Heart right ventricle (tissue), 16 donors: ENCODE data around the gene DENND2A. TPM values are rescaled to one million over a fixed set of nuclear protein-coding genes. Genes with fewer than 3 reads are reported as not detected.

Experiments used
- ATAC-seq, 8 donors: fragments of 200-7000 bp; cut with Tn5 transposase; one replicate each; pipeline ENCODE4 v1.9.1; 2020; ENCODE audit warnings: mild to moderate bottlenecking in 8 of 8, moderate library complexity in 8 of 8, moderate number of reproducible peaks in 1 of 8
- DNase-seq, 2 donors: peaks; one replicate each; pipeline ENCODE4 v3.0.0-alpha.2; 2020
- H3K27ac ChIP-seq, 10 donors: fragments of 200-600 bp; sonication (generic) in 2 of 10; one replicate each; pipeline versions ENCODE4 v1.5.0 to v1.8.0; 2020 to 2022; ENCODE audit warnings: mild to moderate bottlenecking in 3 of 10
- H3K27me3 ChIP-seq, 7 donors: fragments of 200-600 bp; one replicate each; pipeline ENCODE4 v1.8.0; 2021 to 2022; ENCODE audit warnings: mild to moderate bottlenecking in 2 of 7
- H3K36me3 ChIP-seq, 9 donors: fragments of 200-600 bp; sonication (generic) in 1 of 9; one replicate each; pipeline versions ENCODE4 v1.5.0 to v1.8.0; 2020 to 2022; ENCODE audit warnings: mild to moderate bottlenecking in 2 of 9
- H3K4me1 ChIP-seq, 9 donors: fragments of 200-600 bp; sonication (generic) in 1 of 9; one replicate each; pipeline versions ENCODE4 v1.5.0 to v1.8.0; 2020 to 2022; ENCODE audit warnings: mild to moderate bottlenecking in 4 of 9
- H3K4me3 ChIP-seq, 10 donors: fragments of 200-600 bp; sonication (generic) in 2 of 10; one replicate each; pipeline versions ENCODE4 v1.5.0 to v1.8.0; 2020 to 2022; ENCODE audit warnings: mild to moderate bottlenecking in 7 of 10, moderate library complexity in 2 of 10
- H3K9me3 ChIP-seq, 11 donors: fragments of 200-600 bp in 10 of 11; sonication (generic) in 2 of 11; one replicate each; pipeline versions ENCODE4 v1.5.0 to v1.8.0; 2013 to 2022; ENCODE audit warnings: mild to moderate bottlenecking in 2 of 11, control low read depth in 1 of 11, moderate library complexity in 1 of 11
- WGBS, 2 donors: extraction: QIAGEN DNeasy Blood & Tissue Kit; methylation state at CpG; one replicate each; pipeline ENCODE4 v1.1.7; 2013; ENCODE audit warnings: inconsistent platforms in 1 of 2; 5-methylcytosine and 5-hydroxymethylcytosine counted together
- intact Hi-C, 10 donors: fragments of 100-400 bp; cut with DNase I; formaldehyde crosslinking; loops; one replicate each; pipeline versions ENCODE4 v1.11.1 to v1.14.2; 2022
- polyA plus RNA-seq, 2 donors: library from polyadenylated mRNA; stranded (reverse); fragments of 200-250 nt; gene quantifications; one replicate each; pipeline ENCODE4 v1.2.3, GENCODE V29; 2013
- total RNA-seq, 10 donors: library from RNA; stranded (reverse); fragmentation: NEBNext Ultra II Directional in 3 of 10; extraction: Animal tissue kit (Norgen Biotek cat#: 25700) in 3 of 10; gene quantifications; one replicate each; pipeline versions ENCODE4 v1.2.1 to v1.2.4, GENCODE V29; 2021 to 2023
- TF ChIP-seq, protein P1 (sequence below), 9 donors: fragments of 200-600 bp; sonication (generic) in 2 of 9; IDR thresholded peaks; one replicate each; pipeline versions ENCODE4 v1.5.0 to v1.8.0; 2021 to 2022; ENCODE audit warnings: antibody characterized with exemption in 9 of 9, mild to moderate bottlenecking in 5 of 9, moderate library complexity in 1 of 9
- donor health status: Arrhythmogenic right ventricular cardiomyopathy.
- donor health status: ischemic (EF 13 %, LVEDD 7.1; RV severe dilation, severe dysfunction).
- donor health status: healthy with polysubstance abuse.
- donor health status: DM: no; HTN: yes; CAD: no.
- donor health status: DM: no; HTN: no; CAD: no.
- donor health status: ischemic (EF 25% LVEDD 6.9; RV normal size, moderate dysfunction).
- donor health status: ischemic (EF 25% LVEDD 5.7; RV mildly dilated, moderate dysfunction).
- donor health status: healthy.
- donor health status: DM: yes; HTN: yes; CAD: no.
- donor health status: Ischemic cardiomyopathy.
- donor health status: ischemic (EF 35%, LVEDD 5.7; RV mildly dilated, moderate dysfunction).
- donor health status: nonischemic (EF 11% LVEDD 7.7; RV severe dilation, severe dysfunction).
- donor health status: DM: yes; HTN: yes; CAD: no.
- donor health status: PGD.
- donor health status: ischemic (EF 29% LVEDD 5.4; RV normal size, mild dysfunction).
- donor health status: nonischemic (EF 23%, LVEDD 6.1; RV moderate dilation, normal function).

The DENND2A gene
- total and polyA plus RNA-seq, 12 donors: 3.8 to 16.9 (median 9.8) TPM

- no peak for ATAC-seq
- H3K27ac ChIP-seq: no peak overlapping the region
- peaks cover 3 to 20% (median 9%) of the 10 kb centered on the region in 9 donors for H3K4me1 ChIP-seq
- H3K4me3 ChIP-seq: no peak overlapping the region
- TF ChIP-seq, protein P1, sequence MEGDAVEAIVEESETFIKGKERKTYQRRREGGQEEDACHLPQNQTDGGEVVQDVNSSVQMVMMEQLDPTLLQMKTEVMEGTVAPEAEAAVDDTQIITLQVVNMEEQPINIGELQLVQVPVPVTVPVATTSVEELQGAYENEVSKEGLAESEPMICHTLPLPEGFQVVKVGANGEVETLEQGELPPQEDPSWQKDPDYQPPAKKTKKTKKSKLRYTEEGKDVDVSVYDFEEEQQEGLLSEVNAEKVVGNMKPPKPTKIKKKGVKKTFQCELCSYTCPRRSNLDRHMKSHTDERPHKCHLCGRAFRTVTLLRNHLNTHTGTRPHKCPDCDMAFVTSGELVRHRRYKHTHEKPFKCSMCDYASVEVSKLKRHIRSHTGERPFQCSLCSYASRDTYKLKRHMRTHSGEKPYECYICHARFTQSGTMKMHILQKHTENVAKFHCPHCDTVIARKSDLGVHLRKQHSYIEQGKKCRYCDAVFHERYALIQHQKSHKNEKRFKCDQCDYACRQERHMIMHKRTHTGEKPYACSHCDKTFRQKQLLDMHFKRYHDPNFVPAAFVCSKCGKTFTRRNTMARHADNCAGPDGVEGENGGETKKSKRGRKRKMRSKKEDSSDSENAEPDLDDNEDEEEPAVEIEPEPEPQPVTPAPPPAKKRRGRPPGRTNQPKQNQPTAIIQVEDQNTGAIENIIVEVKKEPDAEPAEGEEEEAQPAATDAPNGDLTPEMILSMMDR (IDR thresholded peaks at IDR 0.05): no peak
- no peaks in the 10 kb centered on the region for H3K9me3 ChIP-seq
- 97 to 100% methylated on average over 1 of the region's 1 CpG for WGBS, 2 donors
- H3K36me3 ChIP-seq: peaks cover 0 to 66% (median 12%) of the 10 kb centered on the region in 9 donors
- no peaks in the 10 kb centered on the region for H3K27me3 ChIP-seq
- DNase-seq: no peak
- intact Hi-C loops: no loop called here
Measured at GRCh38 chr7:140546947-140547346, 93.7 kb downstream of the DENND2A start.

DNA sequence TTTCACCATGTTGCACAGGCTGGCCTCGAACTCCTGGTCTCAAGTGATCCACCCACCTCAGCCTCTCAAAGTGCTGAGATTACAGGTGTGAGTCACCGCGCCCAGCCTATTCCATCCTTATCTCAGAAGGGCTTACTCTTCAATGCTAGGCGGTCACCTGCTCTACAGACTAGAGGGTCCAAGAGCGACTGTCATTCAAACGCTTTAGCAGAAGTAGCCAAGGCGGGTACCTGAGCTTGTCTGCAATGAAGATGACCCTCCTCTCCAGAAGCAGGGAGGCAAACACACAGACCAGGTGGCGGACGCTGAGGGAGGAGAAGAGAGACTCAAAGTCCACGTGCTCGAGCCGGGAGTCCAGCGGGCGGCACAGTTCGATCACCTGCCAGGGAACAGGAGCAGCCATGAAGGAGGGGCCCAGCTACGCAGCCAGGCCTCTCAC lies 96.2 kb downstream of the DENND2A start:
- Histone ChIP-seq H3K36me3 (peaks cover 0 to 67% (median 12%) of the 10 kb centered on the region in 9 donors), H3K4me1 (peaks cover 12 to 33% (median 21%) of the 10 kb centered on the region in 9 donors), H3K27ac (no peak overlapping the region), H3K27me3 (no peaks in the 10 kb centered on the region), H3K4me3 (no peak overlapping the region), H3K9me3 (no peaks in the 10 kb centered on the region)
- intact Hi-C loops: loop anchor here in 2 of 10 donors (5.0 kb wide), 3 partner anchors 48 to 98 kb away; partner anchors contain the start of gene DENND2A (in 1 of the 2)
- WGBS, 2 donors: 89 to 92% methylated on average over 16 of the region's 16 CpGs
- DNase-seq (no peak), ATAC-seq (no peak)
- TF ChIP-seq, protein P1 (IDR thresholded peaks at IDR 0.05): no peak

DNA sequence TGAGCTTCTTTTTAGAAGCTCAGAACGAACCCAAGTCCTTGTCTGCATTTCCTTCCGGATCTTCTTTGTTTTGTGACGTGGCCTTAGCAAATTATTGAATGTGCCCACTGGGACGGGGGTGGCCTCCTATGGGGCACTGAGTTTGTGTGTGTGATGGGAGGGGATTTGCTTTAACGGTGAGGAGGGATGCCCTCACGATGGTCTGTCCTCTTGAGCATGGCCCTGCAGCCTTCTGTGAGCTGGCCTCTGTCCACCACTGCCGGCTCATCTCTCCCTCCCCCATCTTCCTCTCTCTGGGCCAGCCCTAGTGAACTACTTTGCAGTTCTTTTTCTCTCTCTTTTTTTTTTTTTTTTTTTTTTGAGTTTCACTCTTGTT lies 98.4 kb downstream of the DENND2A start:
- Histone ChIP-seq H3K4me1 (peaks cover 12 to 33% (median 21%) of the 10 kb centered on the region in 9 donors), H3K36me3 (peaks cover 0 to 80% (median 12%) of the 10 kb centered on the region in 9 donors), H3K27ac (peak overlapping the region; percentile 32 to 89 (median 66)), H3K9me3 (no peaks in the 10 kb centered on the region), H3K27me3 (no peaks in the 10 kb centered on the region), H3K4me3 (peak overlapping the region in 3 of 10 donors; percentile 3 to 12 (median 3))
- ATAC-seq (peak; percentile 72 to 82 (median 77)), DNase-seq (peak; percentile 50 to 52)
- TF ChIP-seq, protein P1 (IDR thresholded peaks at IDR 0.05): no peak
- intact Hi-C loops: loop anchor here in 2 of 10 donors (5.0 kb wide), 3 partner anchors 50 to 100 kb away; partner anchors contain the start of gene DENND2A (in 1 of the 2)
- 22 to 36% methylated on average over 7 of the region's 7 CpGs for WGBS, 2 donors

DNA sequence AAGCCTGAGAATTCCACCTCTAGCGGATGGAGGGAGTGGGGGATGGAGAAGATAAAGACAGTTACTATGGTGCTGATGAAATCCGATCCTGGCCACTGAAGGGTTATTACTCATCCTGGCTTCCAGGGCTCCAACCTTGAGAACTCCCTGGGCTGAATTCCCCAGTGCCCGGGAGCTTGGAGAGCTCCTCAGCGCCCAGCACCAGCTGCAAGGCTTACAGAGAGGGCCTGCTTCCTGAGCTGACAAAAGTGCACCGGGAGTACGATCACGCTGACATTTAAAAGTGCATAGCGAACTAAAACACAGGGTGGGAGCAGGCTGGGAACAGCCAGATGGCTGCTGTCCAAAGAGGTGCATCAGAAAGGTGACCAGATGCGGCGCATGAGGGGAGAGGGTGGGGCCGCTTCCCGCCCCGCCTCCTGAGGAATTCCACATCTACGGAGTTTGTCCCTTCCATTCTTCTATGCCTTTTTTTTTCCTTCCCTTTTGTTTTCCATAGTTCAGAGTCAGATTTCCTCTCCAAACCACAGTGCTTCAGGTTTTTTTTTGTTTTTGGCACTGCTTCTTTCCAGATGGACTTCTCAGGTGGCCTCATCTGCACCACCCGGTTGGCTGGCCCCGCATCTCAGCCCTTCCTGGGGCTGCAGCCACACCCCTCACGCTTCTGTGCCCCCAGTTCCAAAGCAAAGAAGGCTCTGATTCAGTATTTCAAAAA lies 98.9 kb downstream of the DENND2A start:
- peak; percentile 38 to 66 for DNase-seq
- Histone ChIP-seq H3K4me1 (peaks cover 12 to 33% (median 21%) of the 10 kb centered on the region in 9 donors), H3K36me3 (peaks cover 0 to 81% (median 12%) of the 10 kb centered on the region in 9 donors), H3K9me3 (no peaks in the 10 kb centered on the region), H3K4me3 (peak overlapping the region in 6 of 10 donors; percentile 2 to 16 (median 3)), H3K27me3 (no peaks in the 10 kb centered on the region), H3K27ac (peak overlapping the region; percentile 49 to 89 (median 66))
- intact Hi-C loops: loop anchor here in 2 of 10 donors (5.0 kb wide), 3 partner anchors 51 to 101 kb away; partner anchors contain the start of gene DENND2A (in 1 of the 2)
- ATAC-seq: peak; percentile 60 to 93 (median 84)
- WGBS, 2 donors: 20 to 24% methylated on average over 17 of the region's 17 CpGs
- TF ChIP-seq, protein P1 (IDR thresholded peaks at IDR 0.05): no peak
